DND-41 (cell line): ENCODE data around the gene PACS1.

ENCODE experiments used
- EZH2 ChIP-seq: IDR thresholded peaks from 3 replicates; pipeline ENCODE4 v1.6.1; 2012; ENCODE audit warnings: borderline replicate concordance, low read depth, mild to moderate bottlenecking, moderate library complexity, low read length, inconsistent platforms; ENCODE audit not compliant: severe bottlenecking
- TF ChIP-seq, protein P1 (sequence below): IDR thresholded peaks from 2 replicates; pipeline ENCODE4 v1.5.1; 2012; ENCODE audit warnings: borderline replicate concordance, low read length, moderate library complexity, mild to moderate bottlenecking; ENCODE audit not compliant: poor library complexity, severe bottlenecking; ENCODE audit errors: extremely low read depth

- TF ChIP-seq, protein P1, sequence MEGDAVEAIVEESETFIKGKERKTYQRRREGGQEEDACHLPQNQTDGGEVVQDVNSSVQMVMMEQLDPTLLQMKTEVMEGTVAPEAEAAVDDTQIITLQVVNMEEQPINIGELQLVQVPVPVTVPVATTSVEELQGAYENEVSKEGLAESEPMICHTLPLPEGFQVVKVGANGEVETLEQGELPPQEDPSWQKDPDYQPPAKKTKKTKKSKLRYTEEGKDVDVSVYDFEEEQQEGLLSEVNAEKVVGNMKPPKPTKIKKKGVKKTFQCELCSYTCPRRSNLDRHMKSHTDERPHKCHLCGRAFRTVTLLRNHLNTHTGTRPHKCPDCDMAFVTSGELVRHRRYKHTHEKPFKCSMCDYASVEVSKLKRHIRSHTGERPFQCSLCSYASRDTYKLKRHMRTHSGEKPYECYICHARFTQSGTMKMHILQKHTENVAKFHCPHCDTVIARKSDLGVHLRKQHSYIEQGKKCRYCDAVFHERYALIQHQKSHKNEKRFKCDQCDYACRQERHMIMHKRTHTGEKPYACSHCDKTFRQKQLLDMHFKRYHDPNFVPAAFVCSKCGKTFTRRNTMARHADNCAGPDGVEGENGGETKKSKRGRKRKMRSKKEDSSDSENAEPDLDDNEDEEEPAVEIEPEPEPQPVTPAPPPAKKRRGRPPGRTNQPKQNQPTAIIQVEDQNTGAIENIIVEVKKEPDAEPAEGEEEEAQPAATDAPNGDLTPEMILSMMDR, result no peak
- TF ChIP-seq EZH2, result no peak
Observed at GRCh38 chr11:66020618-66021357, 49.3 kb upstream of the PACS1 start.
